ENCODE results near the gene FGF18.
"Not testable (repeated sequence)": the region's sequence is repeated elsewhere in the genome, so short reads cannot be mapped to it uniquely, and the experiment has no call there.

The FGF18 gene

DNA sequence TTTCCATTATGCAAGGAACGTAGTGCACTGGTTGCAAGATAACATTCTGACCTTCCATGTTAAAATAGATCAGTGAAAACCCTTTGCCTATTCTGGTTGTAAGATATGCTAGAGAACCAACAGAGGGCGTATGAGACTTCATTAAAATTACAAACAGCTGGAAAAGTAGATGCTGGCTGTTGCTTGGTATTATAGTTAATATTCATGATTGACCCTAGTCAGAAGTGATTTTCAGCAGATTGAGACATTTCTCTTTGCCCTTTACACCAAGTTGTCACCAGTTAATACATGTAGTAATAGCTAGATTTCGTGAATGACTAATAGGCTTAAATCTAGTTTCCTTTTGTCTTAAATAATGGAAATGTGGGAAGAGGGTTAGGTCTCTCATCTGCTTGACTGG lies 13.8 kb upstream of the FGF18 start:
- no peak for DNase-seq (ENCODE audit: low read depth)
- TF ChIP-seq, protein P1, sequence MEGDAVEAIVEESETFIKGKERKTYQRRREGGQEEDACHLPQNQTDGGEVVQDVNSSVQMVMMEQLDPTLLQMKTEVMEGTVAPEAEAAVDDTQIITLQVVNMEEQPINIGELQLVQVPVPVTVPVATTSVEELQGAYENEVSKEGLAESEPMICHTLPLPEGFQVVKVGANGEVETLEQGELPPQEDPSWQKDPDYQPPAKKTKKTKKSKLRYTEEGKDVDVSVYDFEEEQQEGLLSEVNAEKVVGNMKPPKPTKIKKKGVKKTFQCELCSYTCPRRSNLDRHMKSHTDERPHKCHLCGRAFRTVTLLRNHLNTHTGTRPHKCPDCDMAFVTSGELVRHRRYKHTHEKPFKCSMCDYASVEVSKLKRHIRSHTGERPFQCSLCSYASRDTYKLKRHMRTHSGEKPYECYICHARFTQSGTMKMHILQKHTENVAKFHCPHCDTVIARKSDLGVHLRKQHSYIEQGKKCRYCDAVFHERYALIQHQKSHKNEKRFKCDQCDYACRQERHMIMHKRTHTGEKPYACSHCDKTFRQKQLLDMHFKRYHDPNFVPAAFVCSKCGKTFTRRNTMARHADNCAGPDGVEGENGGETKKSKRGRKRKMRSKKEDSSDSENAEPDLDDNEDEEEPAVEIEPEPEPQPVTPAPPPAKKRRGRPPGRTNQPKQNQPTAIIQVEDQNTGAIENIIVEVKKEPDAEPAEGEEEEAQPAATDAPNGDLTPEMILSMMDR (IDR thresholded peaks at IDR 0.05; ENCODE audit: insufficient read depth, low read depth, low read length, missing control alignments) = peak; percentile 29
- H3K4me3 ChIP-seq (ENCODE audit: low read depth, low read length) = no peak overlapping the region

DNA sequence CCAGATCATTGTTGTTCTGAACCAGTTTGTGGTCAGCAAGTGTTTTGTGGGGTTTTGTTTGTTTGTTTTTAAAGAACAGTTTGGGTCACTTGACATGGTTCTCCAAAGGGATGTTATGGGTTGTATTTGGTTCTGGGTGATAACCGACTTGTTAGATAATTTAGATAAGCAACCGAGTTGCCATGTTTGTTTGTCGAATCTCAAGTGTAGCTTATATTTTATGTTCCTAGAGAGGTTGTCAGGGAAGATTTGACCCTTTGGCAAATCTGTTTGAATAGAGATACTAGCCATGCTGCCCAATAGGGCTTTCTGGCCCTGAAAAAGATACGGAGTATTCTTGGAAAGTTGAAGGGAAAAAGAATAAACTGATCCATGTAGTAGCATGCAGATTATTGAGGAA lies 12.2 kb upstream of the FGF18 start:
- H3K4me3 ChIP-seq (ENCODE audit: low read depth, low read length) = no peak overlapping the region
- no peak for DNase-seq (ENCODE audit: low read depth)
- TF ChIP-seq, protein P1 (IDR thresholded peaks at IDR 0.05; ENCODE audit: insufficient read depth, low read depth, low read length, missing control alignments) = no peak

DNA sequence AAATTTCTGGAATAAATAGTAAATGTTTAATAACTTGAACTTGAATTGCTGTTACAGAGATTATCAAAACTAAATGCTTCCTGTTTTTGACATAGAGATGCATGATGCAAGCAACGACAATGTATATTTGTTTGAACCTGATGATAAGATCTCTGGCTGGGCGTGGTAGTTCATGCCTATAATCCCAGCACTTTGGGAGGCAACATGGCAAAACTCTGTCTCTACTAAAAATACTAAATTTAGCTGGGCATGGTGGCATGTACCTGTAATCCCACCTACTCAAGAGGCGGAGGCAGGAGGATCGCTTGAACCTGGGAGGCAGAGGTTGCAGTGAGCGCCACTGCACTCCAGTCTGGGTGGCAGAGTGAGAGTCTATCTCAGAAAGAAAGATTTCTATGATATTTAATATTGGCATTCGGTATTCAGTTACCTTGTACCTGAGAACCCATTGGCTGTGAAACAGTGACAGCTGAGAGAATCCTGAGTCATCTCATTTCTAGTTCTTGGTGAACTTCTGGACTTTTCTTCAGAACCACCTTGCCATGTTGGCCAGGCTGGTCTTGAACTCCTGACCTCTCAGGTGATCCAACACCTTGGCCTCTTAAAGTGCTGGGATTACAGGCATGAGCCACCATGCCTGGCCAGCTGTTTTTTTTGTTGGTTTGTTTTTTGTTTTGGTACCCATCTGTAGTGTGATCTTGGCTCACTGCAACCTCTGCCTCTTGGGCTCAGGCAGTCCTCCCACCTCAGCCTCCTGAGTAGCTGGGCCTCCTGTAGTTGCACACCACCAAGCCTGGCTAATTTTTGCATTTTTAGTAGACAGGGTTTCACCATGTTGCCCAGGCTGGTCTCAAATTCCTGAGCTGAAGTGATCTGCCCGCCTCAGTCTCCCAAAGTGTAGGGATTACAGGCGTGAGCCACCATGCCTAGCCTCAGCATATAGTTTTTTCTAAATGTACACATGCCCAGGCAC lies 10.0 kb upstream of the FGF18 start:
- H3K4me3 ChIP-seq (ENCODE audit: low read depth, low read length) = no peak overlapping the region
- TF ChIP-seq, protein P1 (IDR thresholded peaks at IDR 0.05; ENCODE audit: insufficient read depth, low read depth, low read length, missing control alignments) = no peak
- DNase-seq (ENCODE audit: low read depth) = no peak

DNA sequence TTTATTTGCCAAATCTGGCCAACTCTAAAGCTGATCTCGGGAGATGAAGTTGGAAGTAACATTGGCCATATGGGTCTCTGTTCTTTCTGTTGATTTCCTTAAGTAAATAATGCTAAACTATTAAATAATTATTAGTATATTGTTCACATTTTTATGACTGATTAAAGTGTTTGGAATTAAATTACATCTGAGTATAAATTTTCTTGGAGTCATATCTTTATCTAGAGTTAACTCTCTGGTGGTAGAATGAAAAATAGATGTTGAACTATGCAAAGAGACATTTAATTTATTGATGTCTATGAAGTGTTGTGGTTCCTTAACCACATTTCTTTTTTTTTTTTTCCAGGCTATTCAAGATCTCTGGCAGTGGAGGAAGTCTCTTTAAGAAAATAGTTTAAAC lies 9.3 kb upstream of the FGF18 start:
- DNase-seq (ENCODE audit: low read depth) = no peak
- TF ChIP-seq, protein P1 (IDR thresholded peaks at IDR 0.05; ENCODE audit: insufficient read depth, low read depth, low read length, missing control alignments) = no peak
- H3K4me3 ChIP-seq (ENCODE audit: low read depth, low read length) = no peak overlapping the region

DNA sequence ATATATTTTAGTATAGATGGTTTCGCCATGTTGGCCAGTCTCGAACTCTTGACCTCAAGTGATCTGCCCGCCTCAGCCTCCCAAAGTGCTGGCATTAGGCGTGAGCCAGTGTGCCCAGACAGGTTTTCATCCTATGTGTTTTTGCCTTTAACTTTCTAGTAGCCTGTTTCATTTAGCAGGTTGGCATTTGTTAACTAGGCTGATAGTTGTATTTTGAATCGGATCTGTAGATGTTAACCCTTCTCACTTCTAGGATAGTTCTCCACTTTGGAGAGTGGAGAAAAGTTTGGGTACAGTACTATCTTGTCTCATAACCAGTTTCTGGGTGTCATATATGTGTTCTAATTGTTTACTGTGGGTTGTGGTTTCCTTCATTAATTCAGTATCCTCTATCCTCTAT lies 7.3 kb upstream of the FGF18 start:
- TF ChIP-seq, protein P1 (IDR thresholded peaks at IDR 0.05; ENCODE audit: insufficient read depth, low read depth, low read length, missing control alignments) = no peak
- DNase-seq (ENCODE audit: low read depth) = no peak
- H3K4me3 ChIP-seq (ENCODE audit: low read depth, low read length) = no peak overlapping the region

DNA sequence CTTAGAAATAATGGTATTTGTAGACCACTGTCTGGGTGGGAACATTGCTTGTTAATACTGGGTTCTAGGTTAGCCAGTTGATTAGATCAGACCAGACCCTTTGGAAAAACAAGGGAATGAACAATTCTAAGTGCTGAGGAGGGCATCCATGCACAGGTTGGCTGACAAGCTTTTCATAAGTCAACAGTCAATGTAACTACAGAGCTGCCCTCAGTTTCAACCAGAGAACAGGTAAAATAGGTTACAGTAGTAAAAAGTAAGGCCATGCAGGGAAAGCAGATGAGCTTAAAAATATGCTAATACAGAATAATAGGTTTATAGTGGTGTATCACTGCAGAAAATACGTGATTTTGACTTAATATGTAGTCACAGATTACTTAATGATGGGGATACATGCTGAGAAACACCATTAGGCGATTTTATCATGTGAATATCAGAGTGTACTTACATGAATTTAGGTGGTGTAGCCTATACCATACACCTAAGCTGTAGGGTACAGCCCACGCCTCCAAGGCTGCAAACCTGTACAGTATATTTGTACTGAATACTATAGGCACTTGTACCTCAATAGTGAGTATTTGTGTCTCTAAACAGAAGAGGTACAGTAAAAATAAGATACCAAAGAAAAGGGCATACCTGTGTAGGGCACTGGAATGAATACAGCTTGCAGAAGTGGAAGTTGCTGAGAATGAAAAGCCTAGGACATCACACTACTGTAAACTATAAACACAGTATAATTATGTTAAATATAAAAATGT lies 6.1 kb upstream of the FGF18 start:
- H3K4me3 ChIP-seq (ENCODE audit: low read depth, low read length) = no peak overlapping the region
- DNase-seq (ENCODE audit: low read depth) = no peak
- TF ChIP-seq, protein P1 (IDR thresholded peaks at IDR 0.05; ENCODE audit: insufficient read depth, low read depth, low read length, missing control alignments) = no peak

DNA sequence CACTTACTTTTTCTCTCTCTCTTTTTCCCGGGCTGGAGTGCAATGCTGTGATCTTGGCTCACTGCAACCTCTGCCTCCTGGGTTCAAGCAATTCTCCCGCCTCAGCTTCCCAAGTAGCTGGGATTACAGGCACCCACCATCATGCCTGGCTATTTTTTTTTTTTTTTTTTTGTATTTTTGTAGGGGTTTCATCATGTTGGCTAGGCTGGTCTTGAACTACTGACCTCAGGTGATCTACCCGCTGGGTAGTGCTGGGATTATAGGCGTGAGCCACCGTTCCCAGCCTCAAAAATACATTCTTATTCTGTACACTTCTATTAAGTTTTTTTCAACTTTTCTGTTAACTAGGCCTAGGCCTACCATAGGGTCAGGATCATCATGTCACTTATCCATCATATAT lies 5.5 kb upstream of the FGF18 start:
- DNase-seq (ENCODE audit: low read depth); H3K4me3 ChIP-seq (ENCODE audit: low read depth, low read length): not testable (repeated sequence)

All from GM12865 (cell line).